ENCODE data around the gene RAB19.
A peak's percentile ranks its signal among the peaks of the same experiment; 100 is the strongest.

The RAB19 gene, protein sequence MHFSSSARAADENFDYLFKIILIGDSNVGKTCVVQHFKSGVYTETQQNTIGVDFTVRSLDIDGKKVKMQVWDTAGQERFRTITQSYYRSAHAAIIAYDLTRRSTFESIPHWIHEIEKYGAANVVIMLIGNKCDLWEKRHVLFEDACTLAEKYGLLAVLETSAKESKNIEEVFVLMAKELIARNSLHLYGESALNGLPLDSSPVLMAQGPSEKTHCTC

DNA sequence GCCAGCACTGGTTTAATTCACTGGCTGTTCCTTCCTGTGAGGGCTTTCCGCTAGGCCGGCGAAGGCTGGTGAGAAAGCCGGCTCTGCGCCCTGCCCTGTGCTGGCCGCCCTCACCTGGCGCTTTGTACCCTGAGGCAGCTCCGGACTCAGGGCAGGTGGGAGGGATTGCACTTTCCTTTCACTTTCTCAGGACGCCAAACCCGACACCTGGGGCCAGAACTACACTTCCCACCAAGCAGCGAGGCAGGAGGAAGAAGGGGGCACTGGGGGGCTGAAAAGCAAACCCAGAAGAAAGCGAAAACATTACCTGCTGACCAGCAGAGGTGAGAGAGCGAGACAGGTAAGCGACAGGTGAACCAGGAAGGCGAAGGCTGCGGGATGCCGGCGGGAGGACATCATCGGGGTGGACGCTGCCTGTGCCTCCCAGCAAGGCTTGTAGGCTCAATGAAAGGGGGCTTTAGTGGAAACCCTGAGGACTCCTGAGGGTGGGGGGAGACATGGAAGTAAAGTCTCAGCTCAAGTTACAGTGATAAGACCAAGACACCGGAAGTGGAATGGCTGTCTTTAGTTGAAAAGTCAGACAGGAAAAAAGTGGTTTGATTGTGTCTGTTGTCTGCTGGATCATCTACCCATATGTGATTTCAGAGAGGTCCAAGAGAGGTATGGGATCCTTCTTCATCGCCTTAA, at the start of gene RAB19:
TSS of gene RAB19 (plus strand) at position 181 of the 687 bp plus-strand sequence. CDS start 3,589 bp downstream, outside the sequence.
- Histone ChIP-seq H3K27ac (ENCODE audit: low read length) (no peak within 1 kb of the TSS), H3K4me1 (ENCODE audit: control insufficient read depth, insufficient read depth, low read length) (peaks cover 7% of the 10 kb centered on the region), H3K4me3 (ENCODE audit: low read length in 2 of 2) (peak within 1 kb of the TSS; percentile 16 to 52), H3K9ac (ENCODE audit: low read length in 2 of 2) (peak within 1 kb of the TSS in 1 of 2 donors; percentile 21), H3K36me3 (ENCODE audit: control insufficient read depth in 2 of 2, insufficient read depth in 2 of 2, low read length in 2 of 2) (no peaks in the 10 kb centered on the region), H3K9me3 (ENCODE audit: control insufficient read depth in 2 of 2, low read length in 2 of 2) (no peaks in the 10 kb centered on the region), H3K27me3 (ENCODE audit: control insufficient read depth in 1 of 2, insufficient read depth in 2 of 2, low read length in 2 of 2) (peaks cover 5 to 14% of the 10 kb centered on the region in 2 donors)

DNA sequence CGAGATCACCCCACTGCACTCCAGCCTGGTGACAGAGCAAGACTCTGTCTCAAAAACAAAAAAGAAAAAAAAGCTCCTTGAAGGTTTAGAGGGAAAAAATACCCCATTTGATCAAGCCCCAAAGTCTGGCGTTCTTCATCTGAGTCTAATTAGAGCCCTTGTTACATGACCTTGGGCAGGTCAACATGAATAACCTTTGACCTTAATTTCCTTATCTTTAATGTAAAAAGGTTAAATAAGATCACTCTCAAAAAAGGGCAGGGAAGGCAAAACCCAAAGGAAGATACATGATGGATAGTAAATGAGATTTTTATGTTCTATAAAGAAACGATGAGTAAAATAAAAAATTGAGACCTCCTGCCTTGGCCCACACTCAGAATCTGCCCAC, 45.8 kb upstream of the RAB19 start:
- Histone ChIP-seq H3K4me3 (ENCODE audit: low read length in 2 of 2) (no peak overlapping the region), H3K4me1 (ENCODE audit: control insufficient read depth, insufficient read depth, low read length) (no peaks in the 10 kb centered on the region), H3K36me3 (ENCODE audit: control insufficient read depth in 2 of 2, insufficient read depth in 2 of 2, low read length in 2 of 2) (peaks cover 9 to 12% of the 10 kb centered on the region in 2 donors), H3K27me3 (ENCODE audit: control insufficient read depth in 1 of 2, insufficient read depth in 2 of 2, low read length in 2 of 2) (no peaks in the 10 kb centered on the region), H3K9me3 (ENCODE audit: control insufficient read depth in 2 of 2, low read length in 2 of 2) (no peaks in the 10 kb centered on the region), H3K9ac (ENCODE audit: low read length in 2 of 2) (no peak overlapping the region), H3K27ac (ENCODE audit: low read length) (no peak overlapping the region)

DNA sequence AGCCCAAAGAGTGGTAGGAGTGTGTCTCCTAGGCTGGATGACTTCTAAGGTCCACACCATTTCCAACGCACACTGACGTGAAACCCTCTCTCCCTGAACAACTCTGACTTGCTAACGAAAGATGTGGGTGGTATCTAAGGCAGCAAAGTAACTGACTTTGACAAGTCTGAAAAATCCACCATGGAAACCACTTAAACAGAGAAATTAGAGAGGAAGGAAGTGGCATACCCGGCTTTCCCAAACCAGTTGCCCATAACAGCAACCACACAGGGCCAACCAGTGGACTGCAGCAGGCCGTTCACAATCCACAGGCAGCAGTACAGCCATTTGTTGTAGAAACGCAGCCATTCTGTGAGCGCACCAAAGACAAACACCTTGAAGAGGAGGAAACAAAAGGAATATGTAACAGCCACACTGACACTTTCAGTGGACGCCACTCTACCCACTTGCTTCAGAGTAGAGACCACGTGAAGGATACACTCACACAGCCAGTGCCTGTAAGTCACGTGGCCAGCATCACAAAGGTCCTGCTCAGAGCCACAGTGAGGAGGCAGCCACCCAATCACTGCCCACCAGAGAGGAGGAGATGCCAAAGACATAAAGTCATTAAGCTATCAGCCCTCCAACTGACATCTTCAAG, 45.3 kb upstream of the RAB19 start:
- no peak overlapping the region for H3K4me3 ChIP-seq (ENCODE audit: low read length in 2 of 2)
- no peak overlapping the region for H3K27ac ChIP-seq (ENCODE audit: low read length)

DNA sequence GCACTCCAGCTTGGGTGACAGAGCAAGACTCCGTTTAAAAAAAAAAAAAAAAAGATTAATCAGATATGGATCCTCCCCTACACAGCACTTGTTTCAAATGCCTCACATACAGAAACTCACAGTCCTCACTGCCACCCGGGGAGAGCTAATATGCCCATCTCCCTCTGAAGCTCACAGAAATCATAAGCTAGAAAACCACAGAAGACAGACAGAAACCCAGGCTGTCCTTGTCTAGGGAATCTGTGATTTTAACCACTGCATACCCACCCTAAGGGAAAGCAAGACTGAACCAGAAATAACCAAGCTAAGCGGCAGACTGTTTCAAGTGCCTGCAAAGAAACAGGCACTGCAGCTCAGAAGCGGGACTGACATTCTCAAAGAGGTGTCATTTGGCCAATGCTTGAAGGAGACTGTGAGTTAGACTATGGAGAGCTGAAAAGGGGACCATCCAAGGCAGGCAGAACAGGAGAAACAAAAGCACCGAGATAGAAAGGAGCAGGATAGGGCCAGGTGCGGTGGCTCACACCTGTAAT, 43.1 kb upstream of the RAB19 start:
- Histone ChIP-seq H3K27ac (ENCODE audit: low read length) (no peak overlapping the region), H3K9me3 (ENCODE audit: control insufficient read depth in 2 of 2, low read length in 2 of 2) (no peaks in the 10 kb centered on the region), H3K36me3 (ENCODE audit: control insufficient read depth in 2 of 2, insufficient read depth in 2 of 2, low read length in 2 of 2) (peaks cover 3 to 10% of the 10 kb centered on the region in 2 donors), H3K4me3 (ENCODE audit: low read length in 2 of 2) (no peak overlapping the region), H3K9ac (ENCODE audit: low read length in 2 of 2) (no peak overlapping the region), H3K4me1 (ENCODE audit: control insufficient read depth, insufficient read depth, low read length) (no peaks in the 10 kb centered on the region), H3K27me3 (ENCODE audit: control insufficient read depth in 1 of 2, insufficient read depth in 2 of 2, low read length in 2 of 2) (no peaks in the 10 kb centered on the region)

More for the DNA sequence above, 45.3 kb upstream of the RAB19 start:
- H3K27me3 ChIP-seq (ENCODE audit: control insufficient read depth in 1 of 2, insufficient read depth in 2 of 2, low read length in 2 of 2): no peaks in the 10 kb centered on the region
- H3K9me3 ChIP-seq (ENCODE audit: control insufficient read depth in 2 of 2, low read length in 2 of 2): no peaks in the 10 kb centered on the region
- H3K4me1 ChIP-seq (ENCODE audit: control insufficient read depth, insufficient read depth, low read length): no peaks in the 10 kb centered on the region
- peaks cover 9 to 12% of the 10 kb centered on the region in 2 donors for H3K36me3 ChIP-seq (ENCODE audit: control insufficient read depth in 2 of 2, insufficient read depth in 2 of 2, low read length in 2 of 2)
- no peak overlapping the region for H3K9ac ChIP-seq (ENCODE audit: low read length in 2 of 2)

DNA sequence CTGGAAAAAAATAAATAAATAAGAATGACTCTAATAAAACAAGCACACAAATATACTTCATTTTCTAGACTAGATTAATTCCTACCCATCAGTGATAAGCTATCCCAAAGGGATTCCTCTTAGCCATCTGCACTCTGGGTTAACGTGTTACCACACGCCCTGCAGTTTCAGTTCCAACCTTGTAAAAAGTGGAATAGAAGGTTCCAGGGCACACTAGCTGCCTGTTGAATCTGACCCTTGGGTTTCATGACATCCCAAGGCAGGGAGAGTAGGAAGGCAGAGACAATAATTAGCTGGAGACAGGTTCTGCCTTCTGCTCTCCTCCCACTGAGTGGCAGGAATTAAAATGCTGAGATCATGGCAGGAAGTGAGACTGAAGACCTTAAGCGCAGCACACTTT, 39.0 kb upstream of the RAB19 start:
- no peak overlapping the region for H3K27ac ChIP-seq (ENCODE audit: low read length)
- no peak overlapping the region for H3K9ac ChIP-seq (ENCODE audit: low read length in 2 of 2)
- H3K4me3 ChIP-seq (ENCODE audit: low read length in 2 of 2): no peak overlapping the region
- no peaks in the 10 kb centered on the region for H3K9me3 ChIP-seq (ENCODE audit: control insufficient read depth in 2 of 2, low read length in 2 of 2)
- H3K36me3 ChIP-seq (ENCODE audit: control insufficient read depth in 2 of 2, insufficient read depth in 2 of 2, low read length in 2 of 2): peaks cover 6 to 11% of the 10 kb centered on the region in 2 donors
- H3K27me3 ChIP-seq (ENCODE audit: control insufficient read depth in 1 of 2, insufficient read depth in 2 of 2, low read length in 2 of 2): no peaks in the 10 kb centered on the region
- H3K4me1 ChIP-seq (ENCODE audit: control insufficient read depth, insufficient read depth, low read length): no peaks in the 10 kb centered on the region

DNA sequence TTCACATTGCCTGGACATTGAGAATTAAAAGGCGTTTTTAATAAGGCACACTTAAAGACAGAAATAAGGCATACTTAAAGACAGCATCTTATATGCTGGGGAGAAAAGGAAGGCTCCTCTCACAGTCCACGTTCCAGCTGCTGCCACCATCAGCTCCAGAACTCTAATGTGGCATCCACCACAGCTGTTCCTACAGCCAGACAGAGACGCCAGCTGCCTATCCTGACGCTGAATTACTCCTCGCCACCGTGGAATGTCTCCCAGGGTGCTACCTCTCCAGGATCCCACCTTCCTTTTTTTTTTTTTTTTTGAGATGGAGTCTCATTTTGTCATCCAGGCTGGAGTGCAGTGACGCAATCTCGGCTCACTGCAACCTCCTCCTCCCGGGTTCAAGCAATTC, 36.3 kb upstream of the RAB19 start:
- Histone ChIP-seq H3K27me3 (ENCODE audit: control insufficient read depth in 1 of 2, insufficient read depth in 2 of 2, low read length in 2 of 2) (no peaks in the 10 kb centered on the region), H3K9me3 (ENCODE audit: control insufficient read depth in 2 of 2, low read length in 2 of 2) (no peaks in the 10 kb centered on the region), H3K27ac (ENCODE audit: low read length) (no peak overlapping the region), H3K4me1 (ENCODE audit: control insufficient read depth, insufficient read depth, low read length) (no peaks in the 10 kb centered on the region), H3K36me3 (ENCODE audit: control insufficient read depth in 2 of 2, insufficient read depth in 2 of 2, low read length in 2 of 2) (peaks cover 6 to 11% of the 10 kb centered on the region in 2 donors), H3K9ac (ENCODE audit: low read length in 2 of 2) (no peak overlapping the region), H3K4me3 (ENCODE audit: low read length in 2 of 2) (no peak overlapping the region)

DNA sequence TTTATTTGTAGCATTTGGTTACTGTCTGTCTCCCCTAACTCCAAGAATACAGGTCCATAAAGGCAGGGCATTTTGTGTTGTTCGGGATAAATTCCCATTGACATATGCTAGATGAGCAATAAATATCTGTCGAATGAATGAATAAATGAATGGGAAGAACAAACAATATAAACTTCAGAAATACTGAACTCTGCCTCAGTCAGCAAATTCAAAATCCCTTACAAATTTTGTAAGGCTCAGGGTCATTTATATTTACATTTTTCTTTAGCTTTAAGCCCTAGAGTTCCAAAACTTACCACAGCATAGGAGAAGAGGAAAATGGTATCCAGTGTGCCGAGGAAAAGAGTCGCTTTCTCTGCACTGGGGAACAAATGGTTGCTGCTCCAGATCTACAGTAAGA, 34.6 kb upstream of the RAB19 start:
- H3K4me3 ChIP-seq (ENCODE audit: low read length in 2 of 2): no peak overlapping the region
- no peaks in the 10 kb centered on the region for H3K27me3 ChIP-seq (ENCODE audit: control insufficient read depth in 1 of 2, insufficient read depth in 2 of 2, low read length in 2 of 2)
- no peak overlapping the region for H3K27ac ChIP-seq (ENCODE audit: low read length)
- no peaks in the 10 kb centered on the region for H3K9me3 ChIP-seq (ENCODE audit: control insufficient read depth in 2 of 2, low read length in 2 of 2)
- peaks cover 6 to 11% of the 10 kb centered on the region in 2 donors for H3K36me3 ChIP-seq (ENCODE audit: control insufficient read depth in 2 of 2, insufficient read depth in 2 of 2, low read length in 2 of 2)
- H3K4me1 ChIP-seq (ENCODE audit: control insufficient read depth, insufficient read depth, low read length): no peaks in the 10 kb centered on the region
- H3K9ac ChIP-seq (ENCODE audit: low read length in 2 of 2): no peak overlapping the region

DNA sequence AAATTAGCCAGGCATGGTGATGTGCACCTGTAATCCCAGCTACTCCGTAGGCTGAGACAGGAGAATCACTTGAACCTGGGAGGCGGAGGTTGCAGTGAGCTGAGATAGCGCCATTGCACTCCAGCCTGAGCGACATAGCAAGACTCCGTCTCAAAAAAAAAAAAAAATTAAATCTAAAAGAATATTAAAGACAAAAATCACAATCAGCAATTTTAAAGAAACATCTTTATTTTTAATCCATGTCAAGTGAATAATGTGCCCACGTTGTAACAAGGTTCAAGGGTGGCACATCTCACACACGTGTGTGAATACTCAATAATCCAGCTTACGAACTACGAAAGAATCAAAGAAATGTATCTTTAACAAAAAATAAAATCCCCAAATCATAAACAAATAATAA, 28.5 kb upstream of the RAB19 start:
- Histone ChIP-seq H3K4me1 (ENCODE audit: control insufficient read depth, insufficient read depth, low read length) (no peaks in the 10 kb centered on the region), H3K27me3 (ENCODE audit: control insufficient read depth in 1 of 2, insufficient read depth in 2 of 2, low read length in 2 of 2) (no peaks in the 10 kb centered on the region), H3K9ac (ENCODE audit: low read length in 2 of 2) (no peak overlapping the region), H3K4me3 (ENCODE audit: low read length in 2 of 2) (no peak overlapping the region), H3K36me3 (ENCODE audit: control insufficient read depth in 2 of 2, insufficient read depth in 2 of 2, low read length in 2 of 2) (peaks cover 8 to 10% of the 10 kb centered on the region in 2 donors), H3K27ac (ENCODE audit: low read length) (no peak overlapping the region), H3K9me3 (ENCODE audit: control insufficient read depth in 2 of 2, low read length in 2 of 2) (no peaks in the 10 kb centered on the region)

DNA sequence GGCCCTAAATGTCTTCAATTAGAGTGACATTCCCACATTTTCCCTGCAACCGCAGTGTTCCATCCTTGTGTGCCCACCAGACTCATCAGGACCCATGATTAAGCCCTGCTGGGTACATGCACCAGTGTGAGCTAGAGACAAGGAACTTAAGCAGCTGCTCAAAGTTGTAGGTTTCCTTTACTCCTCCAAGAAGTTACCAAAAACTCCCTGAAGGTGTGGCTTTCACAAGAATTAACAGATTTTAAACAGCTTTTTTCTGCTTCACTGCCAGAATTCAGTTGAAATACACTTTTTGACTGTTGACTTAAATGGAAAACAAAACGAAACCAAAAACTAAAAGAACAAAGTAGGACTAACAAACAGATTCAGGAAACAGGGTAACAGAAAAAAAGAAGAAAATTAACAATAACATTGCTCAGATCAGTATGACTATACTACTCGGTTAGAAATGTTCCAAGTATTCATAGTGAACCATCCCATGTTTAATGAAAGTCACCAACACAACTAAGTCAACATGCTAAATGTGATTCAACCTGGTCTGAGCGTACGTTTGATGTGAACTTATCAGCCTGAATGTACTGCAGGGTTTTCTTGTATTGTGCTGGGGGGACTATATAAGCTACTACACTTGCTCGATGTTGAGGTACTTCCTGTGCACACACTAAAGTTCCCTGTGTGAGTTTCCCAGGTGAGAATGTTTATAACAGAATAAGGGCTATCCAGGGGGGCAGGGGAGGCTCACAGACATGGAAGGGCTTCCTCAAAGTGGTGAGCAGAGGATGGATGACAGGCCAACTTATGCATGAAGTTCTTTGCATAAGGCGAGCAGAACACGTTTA, 27.7 kb upstream of the RAB19 start:
- no peaks in the 10 kb centered on the region for H3K27me3 ChIP-seq (ENCODE audit: control insufficient read depth in 1 of 2, insufficient read depth in 2 of 2, low read length in 2 of 2)
- no peaks in the 10 kb centered on the region for H3K9me3 ChIP-seq (ENCODE audit: control insufficient read depth in 2 of 2, low read length in 2 of 2)
- H3K36me3 ChIP-seq (ENCODE audit: control insufficient read depth in 2 of 2, insufficient read depth in 2 of 2, low read length in 2 of 2): peaks cover 8 to 10% of the 10 kb centered on the region in 2 donors
- H3K4me1 ChIP-seq (ENCODE audit: control insufficient read depth, insufficient read depth, low read length): no peaks in the 10 kb centered on the region
- no peak overlapping the region for H3K27ac ChIP-seq (ENCODE audit: low read length)
- H3K9ac ChIP-seq (ENCODE audit: low read length in 2 of 2): no peak overlapping the region
- no peak overlapping the region for H3K4me3 ChIP-seq (ENCODE audit: low read length in 2 of 2)

DNA sequence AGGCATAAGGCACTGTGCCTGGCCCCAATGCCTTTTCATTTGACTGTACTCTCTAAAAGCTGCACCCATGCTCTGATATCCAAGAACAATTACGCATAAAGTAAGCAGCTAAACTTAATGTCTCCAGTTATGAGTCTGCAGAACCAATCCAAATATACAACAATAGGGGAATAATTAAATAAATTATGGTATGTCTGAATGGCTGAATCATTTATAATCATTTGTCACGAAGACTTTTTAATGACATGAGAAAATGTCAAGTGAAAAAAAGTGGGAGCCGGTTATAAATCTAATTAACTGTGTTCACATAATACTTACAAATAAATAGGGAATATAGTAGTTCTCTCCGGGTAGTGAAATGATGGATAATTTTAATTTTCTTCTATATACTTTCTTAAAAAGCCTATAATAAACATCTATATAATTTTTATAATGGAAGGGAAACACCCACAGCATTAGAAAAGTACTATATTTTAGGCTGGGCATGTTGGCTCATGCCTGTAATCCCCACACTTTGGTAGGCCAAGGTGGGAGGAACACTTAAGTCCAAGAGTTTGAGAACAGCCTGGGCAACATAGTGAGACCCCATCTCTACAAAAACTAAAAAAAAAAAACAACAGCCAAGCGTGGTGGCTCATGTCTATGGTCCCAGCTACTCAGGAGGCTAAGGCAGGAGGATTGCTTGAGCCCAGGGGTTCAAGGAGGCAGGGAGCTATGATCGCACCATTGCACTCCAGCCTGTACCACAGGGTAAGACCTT, 19.7 kb upstream of the RAB19 start:
- Histone ChIP-seq H3K9ac (ENCODE audit: low read length in 2 of 2) (no peak overlapping the region), H3K36me3 (ENCODE audit: control insufficient read depth in 2 of 2, insufficient read depth in 2 of 2, low read length in 2 of 2) (peaks cover 7 to 11% of the 10 kb centered on the region in 2 donors), H3K4me3 (ENCODE audit: low read length in 2 of 2) (no peak overlapping the region), H3K4me1 (ENCODE audit: control insufficient read depth, insufficient read depth, low read length) (no peaks in the 10 kb centered on the region), H3K27ac (ENCODE audit: low read length) (no peak overlapping the region), H3K9me3 (ENCODE audit: control insufficient read depth in 2 of 2, low read length in 2 of 2) (no peaks in the 10 kb centered on the region), H3K27me3 (ENCODE audit: control insufficient read depth in 1 of 2, insufficient read depth in 2 of 2, low read length in 2 of 2) (no peaks in the 10 kb centered on the region)
